ENCODE measurements around the gene THSD7A. TPM values are rescaled to one million over a fixed set of nuclear protein-coding genes. Genes with fewer than 3 reads are reported as not detected.

THSD7A gene
- total RNA-seq, 1 experiment from 2014 or later, result 0.68 TPM

- TF ChIP-seq, protein P1, sequence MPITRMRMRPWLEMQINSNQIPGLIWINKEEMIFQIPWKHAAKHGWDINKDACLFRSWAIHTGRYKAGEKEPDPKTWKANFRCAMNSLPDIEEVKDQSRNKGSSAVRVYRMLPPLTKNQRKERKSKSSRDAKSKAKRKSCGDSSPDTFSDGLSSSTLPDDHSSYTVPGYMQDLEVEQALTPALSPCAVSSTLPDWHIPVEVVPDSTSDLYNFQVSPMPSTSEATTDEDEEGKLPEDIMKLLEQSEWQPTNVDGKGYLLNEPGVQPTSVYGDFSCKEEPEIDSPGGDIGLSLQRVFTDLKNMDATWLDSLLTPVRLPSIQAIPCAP (CRISPR knock-in tag; IDR thresholded peaks at IDR 0.05), result no peak
- TF ChIP-seq, protein P2, sequence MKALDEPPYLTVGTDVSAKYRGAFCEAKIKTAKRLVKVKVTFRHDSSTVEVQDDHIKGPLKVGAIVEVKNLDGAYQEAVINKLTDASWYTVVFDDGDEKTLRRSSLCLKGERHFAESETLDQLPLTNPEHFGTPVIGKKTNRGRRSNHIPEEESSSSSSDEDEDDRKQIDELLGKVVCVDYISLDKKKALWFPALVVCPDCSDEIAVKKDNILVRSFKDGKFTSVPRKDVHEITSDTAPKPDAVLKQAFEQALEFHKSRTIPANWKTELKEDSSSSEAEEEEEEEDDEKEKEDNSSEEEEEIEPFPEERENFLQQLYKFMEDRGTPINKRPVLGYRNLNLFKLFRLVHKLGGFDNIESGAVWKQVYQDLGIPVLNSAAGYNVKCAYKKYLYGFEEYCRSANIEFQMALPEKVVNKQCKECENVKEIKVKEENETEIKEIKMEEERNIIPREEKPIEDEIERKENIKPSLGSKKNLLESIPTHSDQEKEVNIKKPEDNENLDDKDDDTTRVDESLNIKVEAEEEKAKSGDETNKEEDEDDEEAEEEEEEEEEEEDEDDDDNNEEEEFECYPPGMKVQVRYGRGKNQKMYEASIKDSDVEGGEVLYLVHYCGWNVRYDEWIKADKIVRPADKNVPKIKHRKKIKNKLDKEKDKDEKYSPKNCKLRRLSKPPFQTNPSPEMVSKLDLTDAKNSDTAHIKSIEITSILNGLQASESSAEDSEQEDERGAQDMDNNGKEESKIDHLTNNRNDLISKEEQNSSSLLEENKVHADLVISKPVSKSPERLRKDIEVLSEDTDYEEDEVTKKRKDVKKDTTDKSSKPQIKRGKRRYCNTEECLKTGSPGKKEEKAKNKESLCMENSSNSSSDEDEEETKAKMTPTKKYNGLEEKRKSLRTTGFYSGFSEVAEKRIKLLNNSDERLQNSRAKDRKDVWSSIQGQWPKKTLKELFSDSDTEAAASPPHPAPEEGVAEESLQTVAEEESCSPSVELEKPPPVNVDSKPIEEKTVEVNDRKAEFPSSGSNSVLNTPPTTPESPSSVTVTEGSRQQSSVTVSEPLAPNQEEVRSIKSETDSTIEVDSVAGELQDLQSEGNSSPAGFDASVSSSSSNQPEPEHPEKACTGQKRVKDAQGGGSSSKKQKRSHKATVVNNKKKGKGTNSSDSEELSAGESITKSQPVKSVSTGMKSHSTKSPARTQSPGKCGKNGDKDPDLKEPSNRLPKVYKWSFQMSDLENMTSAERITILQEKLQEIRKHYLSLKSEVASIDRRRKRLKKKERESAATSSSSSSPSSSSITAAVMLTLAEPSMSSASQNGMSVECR (CRISPR knock-in tag; IDR thresholded peaks at IDR 0.05; ENCODE audit: borderline replicate concordance), result no peak
These were observed 77.9 kb downstream of the THSD7A start (continued) for GRCh38 chr7:11754123-11754522.

- Mint-ChIP-seq H3K27ac (peak overlapping the region; percentile 6; the same call in 1 of the 2 replicates), H3K9me3 (no peaks in the 10 kb centered on the region), H3K27me3 (ENCODE audit: low read depth) (no peaks in the 10 kb centered on the region), H3K4me1 (no peaks in the 10 kb centered on the region), H3K4me3 (no peak overlapping the region), H3K36me3 (no peaks in the 10 kb centered on the region)
- no peak for TF ChIP-seq TCF7 (CRISPR knock-in tag; IDR thresholded peaks at IDR 0.05; ENCODE audit: low read depth)
- no peak for TF ChIP-seq ZNF416 (CRISPR knock-in tag; IDR thresholded peaks at IDR 0.05)
- no peak for TF ChIP-seq ZNF671 (CRISPR knock-in tag; IDR thresholded peaks at IDR 0.05)
- TF ChIP-seq, protein P3, sequence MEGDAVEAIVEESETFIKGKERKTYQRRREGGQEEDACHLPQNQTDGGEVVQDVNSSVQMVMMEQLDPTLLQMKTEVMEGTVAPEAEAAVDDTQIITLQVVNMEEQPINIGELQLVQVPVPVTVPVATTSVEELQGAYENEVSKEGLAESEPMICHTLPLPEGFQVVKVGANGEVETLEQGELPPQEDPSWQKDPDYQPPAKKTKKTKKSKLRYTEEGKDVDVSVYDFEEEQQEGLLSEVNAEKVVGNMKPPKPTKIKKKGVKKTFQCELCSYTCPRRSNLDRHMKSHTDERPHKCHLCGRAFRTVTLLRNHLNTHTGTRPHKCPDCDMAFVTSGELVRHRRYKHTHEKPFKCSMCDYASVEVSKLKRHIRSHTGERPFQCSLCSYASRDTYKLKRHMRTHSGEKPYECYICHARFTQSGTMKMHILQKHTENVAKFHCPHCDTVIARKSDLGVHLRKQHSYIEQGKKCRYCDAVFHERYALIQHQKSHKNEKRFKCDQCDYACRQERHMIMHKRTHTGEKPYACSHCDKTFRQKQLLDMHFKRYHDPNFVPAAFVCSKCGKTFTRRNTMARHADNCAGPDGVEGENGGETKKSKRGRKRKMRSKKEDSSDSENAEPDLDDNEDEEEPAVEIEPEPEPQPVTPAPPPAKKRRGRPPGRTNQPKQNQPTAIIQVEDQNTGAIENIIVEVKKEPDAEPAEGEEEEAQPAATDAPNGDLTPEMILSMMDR (IDR thresholded peaks at IDR 0.05), result no peak
- TF ChIP-seq ZNF423 (CRISPR knock-in tag; IDR thresholded peaks at IDR 0.05), result no peak
- ChIA-PET CTCF (no interaction called here), POLR2A (no interaction called here)
- no peak for ATAC-seq
- DNase-seq (ENCODE audit: low spot score), result no peak
These were observed 78.6 kb downstream of the THSD7A start for GRCh38 chr7:11753433-11753832.

- ChIA-PET CTCF (no interaction called here), POLR2A (no interaction called here)
- no peaks in the 10 kb centered on the region for H3K36me3 Mint-ChIP-seq
- ATAC-seq (no peak), DNase-seq (ENCODE audit: low spot score) (no peak)
- H3K9me3 Mint-ChIP-seq, result no peaks in the 10 kb centered on the region
- no peak overlapping the region for H3K4me3 Mint-ChIP-seq
- H3K27ac Mint-ChIP-seq, result 0 out of 2 replicates have a peak overlapping the region, but pooled peaks have one; percentile 15
- no peaks in the 10 kb centered on the region for H3K27me3 Mint-ChIP-seq (ENCODE audit: low read depth)
- H3K4me1 Mint-ChIP-seq, result no peaks in the 10 kb centered on the region
- TF ChIP-seq TCF7 (CRISPR knock-in tag; IDR thresholded peaks at IDR 0.05; ENCODE audit: low read depth), result no peak
- no peak for TF ChIP-seq ZBTB21 (CRISPR knock-in tag; IDR thresholded peaks at IDR 0.05; ENCODE audit: borderline replicate concordance)
- TF ChIP-seq ETV6 (CRISPR knock-in tag; IDR thresholded peaks at IDR 0.05), result no peak
- TF ChIP-seq GTF2I (CRISPR knock-in tag; conservative IDR thresholded peaks at IDR 0.05), result no peak
- TF ChIP-seq RELA (CRISPR knock-in tag; IDR thresholded peaks at IDR 0.05; ENCODE audit: borderline replicate concordance), result no peak
- TF ChIP-seq, protein P4, sequence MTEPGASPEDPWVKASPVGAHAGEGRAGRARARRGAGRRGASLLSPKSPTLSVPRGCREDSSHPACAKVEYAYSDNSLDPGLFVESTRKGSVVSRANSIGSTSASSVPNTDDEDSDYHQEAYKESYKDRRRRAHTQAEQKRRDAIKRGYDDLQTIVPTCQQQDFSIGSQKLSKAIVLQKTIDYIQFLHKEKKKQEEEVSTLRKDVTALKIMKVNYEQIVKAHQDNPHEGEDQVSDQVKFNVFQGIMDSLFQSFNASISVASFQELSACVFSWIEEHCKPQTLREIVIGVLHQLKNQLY (CRISPR knock-in tag; IDR thresholded peaks at IDR 0.05), result no peak
- TF ChIP-seq NR3C1 (CRISPR knock-in tag; conservative IDR thresholded peaks at IDR 0.05; ENCODE audit: low read depth), result no peak
- TF ChIP-seq JAZF1 (CRISPR knock-in tag; IDR thresholded peaks at IDR 0.05), result no peak
- TF ChIP-seq, protein P2 (CRISPR knock-in tag; IDR thresholded peaks at IDR 0.05; ENCODE audit: borderline replicate concordance), result no peak
- no peak for TF ChIP-seq MYBL2 (CRISPR knock-in tag; IDR thresholded peaks at IDR 0.05)
- TF ChIP-seq SOX15 (CRISPR knock-in tag; IDR thresholded peaks at IDR 0.05), result no peak
These were observed 80.1 kb downstream of the THSD7A start for GRCh38 chr7:11751807-11752389.
